ENCODE results near the gene PCED1A.

The PCED1A gene, protein sequence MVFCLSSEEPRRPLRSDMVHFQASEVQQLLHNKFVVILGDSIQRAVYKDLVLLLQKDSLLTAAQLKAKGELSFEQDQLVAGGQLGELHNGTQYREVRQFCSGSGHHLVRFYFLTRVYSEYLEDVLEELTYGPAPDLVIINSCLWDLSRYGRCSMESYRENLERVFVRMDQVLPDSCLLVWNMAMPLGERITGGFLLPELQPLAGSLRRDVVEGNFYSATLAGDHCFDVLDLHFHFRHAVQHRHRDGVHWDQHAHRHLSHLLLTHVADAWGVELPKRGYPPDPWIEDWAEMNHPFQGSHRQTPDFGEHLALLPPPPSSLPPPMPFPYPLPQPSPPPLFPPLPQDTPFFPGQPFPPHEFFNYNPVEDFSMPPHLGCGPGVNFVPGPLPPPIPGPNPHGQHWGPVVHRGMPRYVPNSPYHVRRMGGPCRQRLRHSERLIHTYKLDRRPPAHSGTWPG

DNA sequence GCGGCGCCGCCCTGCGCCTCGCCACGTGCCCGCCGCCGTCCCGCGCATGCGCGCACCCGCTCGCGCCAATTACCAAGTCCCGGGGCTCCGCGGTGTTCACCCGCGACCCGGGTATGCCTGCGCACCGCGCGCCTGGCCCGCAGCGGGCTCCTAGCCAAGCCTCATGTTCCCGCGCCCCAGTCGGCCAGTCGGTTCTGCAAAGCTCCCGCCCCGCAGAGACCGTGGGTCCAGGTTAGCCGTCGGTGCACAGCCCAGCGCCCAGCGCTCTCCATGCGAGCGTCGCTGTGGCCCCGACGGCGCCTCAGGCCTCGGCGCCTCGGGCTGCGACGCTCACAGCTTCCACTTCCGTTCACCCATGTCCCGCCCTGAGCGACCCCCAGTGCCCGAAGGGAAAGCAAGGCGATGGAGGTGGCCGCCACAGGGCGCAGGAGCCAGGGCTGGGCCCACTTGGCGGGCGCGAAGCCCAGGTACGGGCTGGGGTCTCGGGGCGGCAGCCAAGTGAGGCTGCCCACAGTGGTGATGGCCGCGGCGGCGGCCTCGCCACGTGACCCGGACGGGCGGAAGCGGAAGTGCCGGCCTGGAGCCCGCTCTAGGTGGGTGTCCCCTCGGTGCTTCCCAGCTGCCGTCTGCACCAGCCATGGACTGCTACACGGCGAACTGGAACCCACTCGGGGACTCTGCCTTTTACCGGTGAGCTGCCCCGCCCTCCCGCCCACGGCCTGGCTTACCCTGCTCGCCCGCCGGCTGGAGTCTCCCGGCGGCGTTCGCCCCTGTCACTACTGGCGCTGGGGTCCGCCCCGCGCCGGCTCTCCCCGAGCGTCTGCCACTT is at the start of gene PCED1A, which contains the start of gene VPS16:
TSS of gene PCED1A (minus strand) at position 518 of the 829 bp plus-strand sequence. CDS start 743 bp downstream, outside the sequence.
TSS of gene VPS16 (plus strand) at position 608 of the 829 bp plus-strand sequence. CDS start at position 638, 30 bp downstream.
- TF ChIP-seq, protein P1, sequence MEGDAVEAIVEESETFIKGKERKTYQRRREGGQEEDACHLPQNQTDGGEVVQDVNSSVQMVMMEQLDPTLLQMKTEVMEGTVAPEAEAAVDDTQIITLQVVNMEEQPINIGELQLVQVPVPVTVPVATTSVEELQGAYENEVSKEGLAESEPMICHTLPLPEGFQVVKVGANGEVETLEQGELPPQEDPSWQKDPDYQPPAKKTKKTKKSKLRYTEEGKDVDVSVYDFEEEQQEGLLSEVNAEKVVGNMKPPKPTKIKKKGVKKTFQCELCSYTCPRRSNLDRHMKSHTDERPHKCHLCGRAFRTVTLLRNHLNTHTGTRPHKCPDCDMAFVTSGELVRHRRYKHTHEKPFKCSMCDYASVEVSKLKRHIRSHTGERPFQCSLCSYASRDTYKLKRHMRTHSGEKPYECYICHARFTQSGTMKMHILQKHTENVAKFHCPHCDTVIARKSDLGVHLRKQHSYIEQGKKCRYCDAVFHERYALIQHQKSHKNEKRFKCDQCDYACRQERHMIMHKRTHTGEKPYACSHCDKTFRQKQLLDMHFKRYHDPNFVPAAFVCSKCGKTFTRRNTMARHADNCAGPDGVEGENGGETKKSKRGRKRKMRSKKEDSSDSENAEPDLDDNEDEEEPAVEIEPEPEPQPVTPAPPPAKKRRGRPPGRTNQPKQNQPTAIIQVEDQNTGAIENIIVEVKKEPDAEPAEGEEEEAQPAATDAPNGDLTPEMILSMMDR (conservative IDR thresholded peaks at IDR 0.05; ENCODE audit: low read length): no peak
- peak within 1 kb of the TSS; percentile 92 for H3K4me3 ChIP-seq (ENCODE audit: low read length)
- peak; percentile 83 for DNase-seq (ENCODE audit: low read depth)

DNA sequence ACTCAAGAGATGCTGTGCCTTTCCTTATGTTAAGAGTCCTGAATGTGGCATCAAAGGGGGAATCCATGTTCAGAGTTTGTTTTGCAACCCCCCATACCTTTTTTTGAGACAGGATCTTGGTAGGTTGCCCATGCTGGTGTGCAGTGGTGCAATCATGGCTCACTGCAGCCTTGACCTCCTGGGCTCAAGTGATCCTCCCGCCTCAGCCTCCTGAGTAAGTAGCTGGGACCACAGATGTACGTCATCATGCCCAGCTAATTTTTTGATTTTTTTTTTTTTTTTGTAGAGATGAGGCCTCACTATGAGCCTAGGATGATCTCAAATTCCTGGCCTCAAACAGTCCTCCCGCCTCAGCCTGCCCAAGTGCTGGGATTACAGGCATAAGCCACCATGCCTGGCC is 49.3 kb upstream of the PCED1A start:
- no peak overlapping the region for H3K4me3 ChIP-seq (ENCODE audit: low read length)
- TF ChIP-seq, protein P1 (conservative IDR thresholded peaks at IDR 0.05; ENCODE audit: low read length): no peak
- no peak for DNase-seq (ENCODE audit: low read depth)

DNA sequence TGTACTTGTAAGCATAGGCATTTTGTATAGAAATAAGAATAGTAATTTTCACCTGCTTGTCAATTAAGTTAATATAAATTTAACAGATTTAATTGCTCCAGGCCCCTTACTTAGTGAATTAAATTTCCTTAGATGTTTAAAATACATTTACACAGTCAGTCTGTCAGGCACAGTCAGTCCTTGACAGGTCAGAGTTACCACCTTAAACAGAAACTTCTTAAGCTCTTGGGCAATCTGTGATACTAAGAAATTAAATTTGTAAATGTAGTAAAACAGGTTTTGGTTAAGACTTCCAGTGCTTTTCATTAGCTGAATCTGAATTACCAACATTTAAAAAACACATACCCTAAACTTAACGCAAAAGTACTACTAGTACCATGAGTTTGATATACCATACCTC is 48.8 kb upstream of the PCED1A start:
- DNase-seq (ENCODE audit: low read depth): no peak
- H3K4me3 ChIP-seq (ENCODE audit: low read length): no peak overlapping the region
- TF ChIP-seq, protein P1 (conservative IDR thresholded peaks at IDR 0.05; ENCODE audit: low read length): no peak

DNA sequence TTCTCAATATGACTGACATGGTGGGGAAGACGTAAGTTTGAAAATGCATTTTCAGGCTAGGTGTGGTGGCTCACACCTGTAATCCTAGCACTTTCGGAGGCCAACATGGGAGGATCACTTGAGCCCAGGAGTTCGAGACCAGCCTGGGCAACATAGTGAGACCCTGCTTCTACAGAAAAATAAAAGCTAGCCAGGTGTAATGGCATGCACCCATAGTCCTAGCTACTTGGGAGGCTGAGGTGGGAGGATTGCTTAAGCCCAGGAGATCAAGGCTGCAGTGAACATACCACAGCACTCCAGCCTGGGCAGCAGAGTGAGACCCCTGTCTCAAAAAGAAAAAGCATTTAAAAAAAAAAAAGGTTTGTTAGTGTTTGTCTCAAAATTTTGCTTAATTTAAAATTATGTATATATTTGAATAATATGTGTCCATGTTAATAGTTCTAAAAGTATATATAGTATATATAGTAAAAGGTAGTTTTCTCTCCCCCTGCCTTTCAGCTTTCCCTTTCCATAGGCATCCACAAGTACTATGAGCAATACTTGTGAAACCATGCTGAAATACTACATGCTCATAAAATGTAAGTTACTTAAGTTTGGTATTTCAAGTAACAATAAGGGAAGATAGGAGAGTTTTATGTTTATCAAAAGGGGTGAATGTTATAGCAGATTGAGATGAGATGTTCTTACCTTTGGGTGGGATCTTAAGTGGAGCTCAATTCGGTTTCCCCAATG is 47.9 kb upstream of the PCED1A start:
- TF ChIP-seq, protein P1 (conservative IDR thresholded peaks at IDR 0.05; ENCODE audit: low read length): no peak
- no peak overlapping the region for H3K4me3 ChIP-seq (ENCODE audit: low read length)
- DNase-seq (ENCODE audit: low read depth): no peak

DNA sequence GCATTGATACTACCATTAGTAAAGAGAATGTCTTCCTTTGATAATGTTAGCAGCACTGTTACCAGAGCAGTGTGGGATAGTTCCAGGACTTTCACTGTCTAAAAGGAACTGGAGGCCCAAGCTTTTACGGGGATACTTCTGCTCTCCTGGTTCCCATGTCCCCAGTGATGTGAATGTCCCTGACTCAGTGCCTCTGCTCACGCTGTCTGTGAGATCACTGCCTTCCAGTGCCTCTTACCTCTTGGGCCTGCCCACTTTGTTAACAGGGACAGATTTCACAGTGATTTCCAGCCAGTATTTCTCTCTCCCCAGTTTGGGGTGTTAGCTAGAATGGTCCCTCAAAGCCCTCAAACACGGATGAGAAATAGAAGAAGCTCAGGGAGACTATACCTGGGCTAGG is 47.3 kb upstream of the PCED1A start:
- TF ChIP-seq, protein P1 (conservative IDR thresholded peaks at IDR 0.05; ENCODE audit: low read length): no peak
- H3K4me3 ChIP-seq (ENCODE audit: low read length): no peak overlapping the region
- DNase-seq (ENCODE audit: low read depth): no peak

DNA sequence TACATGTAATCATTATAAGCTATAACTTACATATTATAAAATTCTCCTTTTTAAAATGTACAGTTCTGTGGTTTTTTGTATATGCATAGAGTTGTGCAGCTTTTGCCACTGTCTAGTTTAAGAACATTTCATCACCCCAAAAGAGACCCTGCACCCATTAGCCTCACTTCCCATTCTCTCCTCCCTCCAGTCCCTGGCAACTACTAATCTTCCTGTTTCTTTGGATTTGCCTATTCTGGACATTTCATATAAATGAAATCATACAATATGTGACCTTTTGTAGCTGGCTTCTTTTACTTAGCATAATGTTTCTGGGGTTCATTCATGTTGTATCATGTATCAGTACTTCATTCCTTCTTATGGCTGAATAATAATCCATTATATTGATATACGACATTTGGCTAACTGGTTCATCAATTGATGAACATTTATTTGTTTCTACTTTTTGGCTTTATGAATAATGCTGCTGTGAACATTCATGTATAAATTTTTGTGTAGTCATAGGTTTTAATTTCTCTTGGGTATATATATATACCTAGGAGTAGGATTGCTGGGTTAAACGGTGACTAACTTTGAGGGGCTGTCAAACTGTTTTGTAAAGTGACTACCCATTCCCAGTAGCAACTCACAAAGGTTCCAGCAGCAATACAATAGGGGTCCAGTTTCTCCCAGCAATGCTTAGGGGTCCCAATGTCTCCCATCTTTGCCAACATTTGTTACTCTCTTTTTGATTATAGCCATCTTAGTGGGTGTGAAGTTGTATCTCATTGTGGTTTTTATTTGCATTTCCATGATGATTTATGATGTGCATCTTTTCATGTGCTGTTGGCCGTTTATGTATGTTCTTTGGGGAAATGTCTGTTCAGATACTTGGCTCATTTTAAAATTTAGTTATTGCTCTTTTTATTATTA is 43.5 kb upstream of the PCED1A start:
- DNase-seq (ENCODE audit: low read depth): no peak

More for the DNA sequence above, 43.5 kb upstream of the PCED1A start:
- H3K4me3 ChIP-seq (ENCODE audit: low read length): no peak overlapping the region
- TF ChIP-seq, protein P1 (conservative IDR thresholded peaks at IDR 0.05; ENCODE audit: low read length): no peak

All from AG10803 (cell line).